Glutamatergic neuron (in vitro differentiated cells): ENCODE data around the gene TRAPPC6A. TPM values are rescaled to one million over a fixed set of nuclear protein-coding genes. Genes with fewer than 3 reads are reported as not detected.
A peak's percentile ranks its signal among the peaks of the same experiment; 100 is the strongest.

Experiments
- DNase-seq: peaks from one replicate; pipeline ENCODE4 v3.0.0; 2022
- H3K27ac Mint-ChIP-seq: one replicate; pipeline ENCODE4 v1.8.0; 2020; ENCODE audit warnings: mild to moderate bottlenecking, mixed read lengths, inconsistent platforms; ENCODE audit not compliant: unreplicated experiment
- H3K27me3 Mint-ChIP-seq: one replicate; pipeline ENCODE4 v1.8.0; 2020; ENCODE audit warnings: mild to moderate bottlenecking, moderate library complexity, mixed read lengths, inconsistent platforms; ENCODE audit not compliant: unreplicated experiment
- H3K36me3 Mint-ChIP-seq: one replicate; pipeline ENCODE4 v1.8.0; 2020; ENCODE audit warnings: mild to moderate bottlenecking, mixed read lengths, inconsistent platforms; ENCODE audit not compliant: unreplicated experiment
- H3K4me1 Mint-ChIP-seq: one replicate; pipeline ENCODE4 v1.8.0; 2020; ENCODE audit warnings: mild to moderate bottlenecking, low read depth, mixed read lengths, inconsistent platforms; ENCODE audit not compliant: unreplicated experiment
- H3K4me3 Mint-ChIP-seq: one replicate; pipeline ENCODE4 v1.8.0; 2020; ENCODE audit warnings: mild to moderate bottlenecking, mixed read lengths, inconsistent platforms; ENCODE audit not compliant: unreplicated experiment
- H3K9me3 Mint-ChIP-seq: one replicate; pipeline ENCODE4 v1.8.0; 2020; ENCODE audit warnings: mild to moderate bottlenecking, moderate library complexity, mixed read lengths, inconsistent platforms; ENCODE audit not compliant: unreplicated experiment
- total RNA-seq: library from RNA; stranded (reverse); fragmentation: NEBNext Ultra II Directional; extraction: Animal tissue kit (Norgen Biotek cat#: 25700); gene quantifications from one replicate; pipeline ENCODE4 v1.2.1, GENCODE V29; 2021; ENCODE audit not compliant: unreplicated experiment
- TF ChIP-seq, protein P1 (sequence below): fragments of 200-600 bp; sonication (generic); IDR thresholded peaks from one replicate; pipeline ENCODE4 v1.5.0; 2021; ENCODE audit not compliant: partially characterized antibody, unreplicated experiment

Gene TRAPPC6A
- total RNA-seq, 1 donor from 2014 or later = 31.6 TPM

DNA sequence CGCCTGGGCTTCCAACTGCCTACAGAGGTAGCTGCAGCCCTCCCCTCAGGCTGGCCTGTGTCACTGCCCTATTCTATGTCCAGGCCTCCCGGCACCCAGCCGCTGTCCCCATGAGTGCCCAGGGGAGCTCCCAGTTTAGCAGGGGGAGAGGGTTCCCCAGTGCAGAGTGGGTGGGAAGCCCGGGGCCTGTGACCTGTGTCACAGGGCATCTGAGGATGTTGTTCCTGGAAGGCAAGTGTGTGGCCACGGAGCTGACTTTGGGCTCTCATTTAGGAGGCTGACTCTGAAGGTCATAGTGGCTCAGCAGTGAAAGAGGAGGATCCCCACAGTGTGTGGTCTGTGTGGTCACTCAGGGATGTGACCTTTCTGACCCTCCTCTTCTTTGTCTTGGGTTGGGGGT, 59.9 kb downstream of the TRAPPC6A start:
- TF ChIP-seq, protein P1, sequence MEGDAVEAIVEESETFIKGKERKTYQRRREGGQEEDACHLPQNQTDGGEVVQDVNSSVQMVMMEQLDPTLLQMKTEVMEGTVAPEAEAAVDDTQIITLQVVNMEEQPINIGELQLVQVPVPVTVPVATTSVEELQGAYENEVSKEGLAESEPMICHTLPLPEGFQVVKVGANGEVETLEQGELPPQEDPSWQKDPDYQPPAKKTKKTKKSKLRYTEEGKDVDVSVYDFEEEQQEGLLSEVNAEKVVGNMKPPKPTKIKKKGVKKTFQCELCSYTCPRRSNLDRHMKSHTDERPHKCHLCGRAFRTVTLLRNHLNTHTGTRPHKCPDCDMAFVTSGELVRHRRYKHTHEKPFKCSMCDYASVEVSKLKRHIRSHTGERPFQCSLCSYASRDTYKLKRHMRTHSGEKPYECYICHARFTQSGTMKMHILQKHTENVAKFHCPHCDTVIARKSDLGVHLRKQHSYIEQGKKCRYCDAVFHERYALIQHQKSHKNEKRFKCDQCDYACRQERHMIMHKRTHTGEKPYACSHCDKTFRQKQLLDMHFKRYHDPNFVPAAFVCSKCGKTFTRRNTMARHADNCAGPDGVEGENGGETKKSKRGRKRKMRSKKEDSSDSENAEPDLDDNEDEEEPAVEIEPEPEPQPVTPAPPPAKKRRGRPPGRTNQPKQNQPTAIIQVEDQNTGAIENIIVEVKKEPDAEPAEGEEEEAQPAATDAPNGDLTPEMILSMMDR = no peak
- DNase-seq = no peak
- Mint-ChIP-seq H3K27me3 (peaks cover 6% of the 10 kb centered on the region), H3K27ac (peak overlapping the region; percentile 75), H3K4me3 (no peak overlapping the region), H3K9me3 (peaks cover 12% of the 10 kb centered on the region), H3K36me3 (no peaks in the 10 kb centered on the region), H3K4me1 (peaks cover 54% of the 10 kb centered on the region)

DNA sequence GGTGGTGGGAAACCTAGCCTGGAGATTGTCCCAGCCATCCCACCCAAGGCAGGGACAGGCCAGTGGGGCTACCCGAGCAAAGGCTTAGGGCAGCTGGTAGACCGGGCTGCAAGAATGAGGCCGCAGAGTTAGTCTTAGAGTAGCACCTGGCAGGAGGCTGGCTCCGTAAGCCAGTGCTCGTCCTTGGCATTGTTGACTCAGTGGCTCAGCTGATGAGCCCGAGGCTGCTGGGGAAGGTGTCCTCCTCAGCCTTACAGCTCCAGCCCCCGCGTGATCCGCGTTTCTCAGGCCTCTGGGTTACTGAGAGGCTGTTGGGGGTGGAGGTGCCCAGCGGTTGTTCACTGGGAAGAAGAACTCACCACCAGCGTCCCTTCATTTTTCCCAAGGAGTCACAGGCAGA, 60.4 kb downstream of the TRAPPC6A start:
- Mint-ChIP-seq H3K36me3 (no peaks in the 10 kb centered on the region), H3K4me3 (no peak overlapping the region), H3K9me3 (peaks cover 10% of the 10 kb centered on the region), H3K4me1 (peaks cover 52% of the 10 kb centered on the region), H3K27me3 (peaks cover 6% of the 10 kb centered on the region), H3K27ac (peak overlapping the region; percentile 75)
- TF ChIP-seq, protein P1 = no peak
- DNase-seq = no peak

DNA sequence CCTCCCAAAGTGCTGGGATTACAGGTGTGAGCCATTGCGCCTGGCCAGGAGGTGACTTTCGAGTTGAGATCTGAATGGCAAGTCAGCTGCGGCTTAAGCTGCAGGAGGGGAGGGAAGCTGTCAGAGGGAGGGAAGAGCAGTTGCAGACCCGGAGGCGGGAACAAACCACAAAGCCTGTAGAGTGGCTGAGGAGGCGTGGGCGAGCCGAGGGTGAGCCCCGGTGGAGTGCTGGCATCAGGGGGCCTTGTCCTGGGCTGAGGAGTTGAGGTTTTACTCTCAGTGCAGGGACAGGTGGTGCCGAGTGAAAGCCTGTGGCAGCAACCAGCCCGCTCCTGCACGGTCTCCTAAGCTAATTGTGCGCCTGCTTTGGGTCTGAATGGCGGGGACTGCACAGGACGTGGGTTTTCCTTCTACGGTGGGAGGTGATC, 60.9 kb downstream of the TRAPPC6A start:
- Mint-ChIP-seq H3K9me3 (peaks cover 7% of the 10 kb centered on the region), H3K36me3 (no peaks in the 10 kb centered on the region), H3K4me3 (no peak overlapping the region), H3K27me3 (peaks cover 6% of the 10 kb centered on the region), H3K4me1 (peaks cover 49% of the 10 kb centered on the region), H3K27ac (peak overlapping the region; percentile 85)
- DNase-seq = no peak
- TF ChIP-seq, protein P1 = no peak

DNA sequence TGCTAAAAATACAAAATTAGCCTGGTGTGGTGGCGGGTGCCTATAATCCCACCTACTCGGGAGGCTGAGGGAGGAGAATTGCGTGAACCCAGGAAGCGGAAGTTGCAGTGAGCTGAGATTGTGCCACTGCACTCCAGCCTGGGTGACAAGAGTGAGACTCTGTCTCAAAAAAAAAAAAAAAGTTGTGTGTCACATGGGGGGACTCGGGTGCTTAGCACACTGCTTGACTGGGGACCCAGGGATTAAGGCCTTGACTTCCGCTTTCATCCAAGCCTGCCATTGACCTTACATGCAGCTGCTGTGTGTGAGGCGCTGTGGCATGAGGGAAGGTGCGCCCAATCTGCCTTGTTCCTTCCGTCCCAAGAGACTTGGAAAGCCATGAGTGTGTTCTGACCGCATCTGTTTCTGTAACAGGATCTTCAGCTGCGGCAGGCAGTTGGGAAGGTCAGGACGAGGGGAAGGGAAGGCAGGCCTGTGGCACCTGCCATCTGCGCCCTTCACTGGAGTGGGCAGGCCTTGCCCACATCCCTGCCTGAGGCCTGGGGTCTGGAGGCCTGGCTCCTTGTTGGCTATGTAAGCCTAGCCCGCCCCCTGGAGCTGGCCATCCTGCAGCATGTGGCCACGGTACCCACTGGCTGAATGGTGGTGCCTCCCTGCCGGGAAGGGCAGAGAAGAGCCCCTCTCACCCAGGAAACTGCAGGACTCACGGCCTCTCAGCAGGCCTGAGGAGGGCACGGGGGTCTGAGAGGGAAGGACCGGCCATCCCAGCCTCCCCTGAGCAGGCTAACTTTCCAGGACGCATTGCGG, 62.0 kb downstream of the TRAPPC6A start:
- H3K27ac Mint-ChIP-seq = peak overlapping the region; percentile 85
- peak overlapping the region; percentile 57 for H3K4me3 Mint-ChIP-seq
- H3K27me3 Mint-ChIP-seq = peaks cover 6% of the 10 kb centered on the region
- DNase-seq = peak; percentile 54
- no peaks in the 10 kb centered on the region for H3K36me3 Mint-ChIP-seq
- peaks cover 7% of the 10 kb centered on the region for H3K9me3 Mint-ChIP-seq
- TF ChIP-seq, protein P1 = no peak
- H3K4me1 Mint-ChIP-seq = peaks cover 44% of the 10 kb centered on the region

DNA sequence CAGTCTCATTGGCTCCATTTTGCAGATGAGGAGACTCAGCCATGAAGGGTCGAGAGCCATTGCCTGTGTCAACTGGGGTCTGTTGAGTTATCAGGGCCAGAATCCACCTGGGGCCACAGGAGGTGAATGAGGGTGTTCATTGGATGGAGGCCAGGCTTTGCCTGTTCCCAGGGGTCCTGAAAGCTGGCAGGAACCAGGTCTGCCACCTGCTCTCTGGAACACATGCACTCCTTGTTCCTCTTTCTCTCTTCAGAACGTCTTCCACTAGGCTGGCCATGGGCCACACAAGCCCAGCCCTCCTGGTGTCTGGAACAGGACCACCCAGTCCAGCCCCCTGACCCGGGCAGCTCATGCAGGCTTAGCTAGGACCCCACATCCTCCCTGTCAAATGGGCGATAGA, 63.9 kb downstream of the TRAPPC6A start:
- Mint-ChIP-seq H3K4me1 (peaks cover 44% of the 10 kb centered on the region), H3K27ac (peak overlapping the region; percentile 76), H3K36me3 (no peaks in the 10 kb centered on the region), H3K4me3 (peak overlapping the region; percentile 25), H3K27me3 (peaks cover 7% of the 10 kb centered on the region), H3K9me3 (peaks cover 4% of the 10 kb centered on the region)
- DNase-seq = no peak
- TF ChIP-seq, protein P1 = no peak
